ENCODE measurements around the gene FGD3.
"Not testable (repeated sequence)": the region's sequence is repeated elsewhere in the genome, so short reads cannot be mapped to it uniquely, and the experiment has no call there.

The FGD3 gene

GRCh38 chr9:93010056-93010455, 62.7 kb downstream of the FGD3 start:
- no peak for DNase-seq (ENCODE audit: low read depth)

- no peak for DNase-seq (ENCODE audit: low read depth)
These were observed 63.4 kb downstream of the FGD3 start for GRCh38 chr9:93010704-93011103.

GRCh38 chr9:93011114-93011513, 63.8 kb downstream of the FGD3 start:
- no peak for DNase-seq (ENCODE audit: low read depth)

- no peak for DNase-seq (ENCODE audit: low read depth)
These were observed 65.9 kb downstream of the FGD3 start for GRCh38 chr9:93012963-93013855.

GRCh38 chr9:93013856-93014582, 66.7 kb downstream of the FGD3 start:
- no peak for DNase-seq (ENCODE audit: low read depth)

- not testable (repeated sequence) for DNase-seq (ENCODE audit: low read depth)
These were observed 67.9 kb downstream of the FGD3 start for GRCh38 chr9:93015190-93015589.

- DNase-seq (ENCODE audit: low read depth) = no peak
These were observed 70.3 kb downstream of the FGD3 start for GRCh38 chr9:93017621-93018020.

GRCh38 chr9:93020151-93020550, 72.8 kb downstream of the FGD3 start:
- DNase-seq (ENCODE audit: low read depth) = no peak

- DNase-seq (ENCODE audit: low read depth) = no peak
These were observed 73.7 kb downstream of the FGD3 start for GRCh38 chr9:93020771-93021670.

- DNase-seq (ENCODE audit: low read depth) = no peak
These were observed 74.7 kb downstream of the FGD3 start for GRCh38 chr9:93022066-93022465.

GRCh38 chr9:93022721-93023520, 75.6 kb downstream of the FGD3 start:
- DNase-seq (ENCODE audit: low read depth) = no peak

GRCh38 chr9:93023521-93023815, 76.1 kb downstream of the FGD3 start:
- DNase-seq (ENCODE audit: low read depth) = no peak

- no peak for DNase-seq (ENCODE audit: low read depth)
These were observed 77.3 kb downstream of the FGD3 start for GRCh38 chr9:93024646-93024910.

- no peak for DNase-seq (ENCODE audit: low read depth)
These were observed 77.8 kb downstream of the FGD3 start for GRCh38 chr9:93024986-93025630.

- DNase-seq (ENCODE audit: low read depth) = no peak
These were observed 78.4 kb downstream of the FGD3 start for GRCh38 chr9:93025736-93026135.

GRCh38 chr9:93026640-93027039, 79.3 kb downstream of the FGD3 start:
- DNase-seq (ENCODE audit: low read depth) = no peak

- no peak for DNase-seq (ENCODE audit: low read depth)
These were observed 80.4 kb downstream of the FGD3 start for GRCh38 chr9:93027750-93028149.

- peak; percentile 51 for DNase-seq (ENCODE audit: low read depth)
These were observed 81.2 kb downstream of the FGD3 start for GRCh38 chr9:93028448-93029006.

- no peak for DNase-seq (ENCODE audit: low read depth)
These were observed 83.6 kb downstream of the FGD3 start for GRCh38 chr9:93030642-93031628.

Measured in activated gamma-delta T cell treated with anti-CD3 and anti-CD28 coated beads, Interleukin-2, amount 50 U/mL, for 16 hours (primary cell).